Stimulated activated CD4-positive, alpha-beta T cell treated with anti-CD3 and anti-CD28 coated beads, Interleukin-4, amount 100 ng/mL, for 48 hours (primary cell): ENCODE results near the gene ZNF777.

Experiments
- DNase-seq, 2 donors: peaks; one replicate each; pipeline ENCODE4 v3.0.0-alpha.2; 2020; ENCODE audit warnings: low read depth in 2 of 2

The ZNF777 gene

GRCh38 chr7:149477494-149478443, 16.9 kb upstream of the ZNF777 start:
- DNase-seq, result no peak

GRCh38 chr7:149476791-149477190, 15.9 kb upstream of the ZNF777 start:
- DNase-seq, result no peak

- DNase-seq, result no peak
These were observed 14.5 kb upstream of the ZNF777 start for GRCh38 chr7:149475121-149476045.

GRCh38 chr7:149474309-149475120, 13.7 kb upstream of the ZNF777 start:
- no peak for DNase-seq

GRCh38 chr7:149473251-149473650, 12.4 kb upstream of the ZNF777 start:
- DNase-seq, result no peak

GRCh38 chr7:149471289-149471953, 10.6 kb upstream of the ZNF777 start:
- DNase-seq, result no peak

GRCh38 chr7:149469806-149470205, 8.9 kb upstream of the ZNF777 start:
- no peak for DNase-seq

- no peak for DNase-seq
These were observed 7.3 kb upstream of the ZNF777 start for GRCh38 chr7:149468208-149468607.

GRCh38 chr7:149467321-149467859, 6.5 kb upstream of the ZNF777 start:
- DNase-seq, result no peak

GRCh38 chr7:149466364-149466763, 5.5 kb upstream of the ZNF777 start:
- no peak for DNase-seq

- no peak for DNase-seq
These were observed 2.8 kb upstream of the ZNF777 start for GRCh38 chr7:149463500-149464161.

- DNase-seq, result no peak
These were observed 1.2 kb upstream of the ZNF777 start for GRCh38 chr7:149462101-149462520.

- DNase-seq, result peak; percentile 16 to 18
These were observed 1.1 kb downstream of the ZNF777 start for GRCh38 chr7:149459540-149460452.

- no peak for DNase-seq
These were observed 1.7 kb downstream of the ZNF777 start for GRCh38 chr7:149459201-149459539.

- DNase-seq, result no peak
These were observed 2.6 kb downstream of the ZNF777 start for GRCh38 chr7:149458235-149458634.

- DNase-seq, result no peak
These were observed 3.1 kb downstream of the ZNF777 start for GRCh38 chr7:149457766-149458165.

GRCh38 chr7:149456506-149457421, 4.1 kb downstream of the ZNF777 start:
- no peak for DNase-seq
